Stimulated activated CD8-positive, alpha-beta memory T cell treated with anti-CD3 and anti-CD28 coated beads, Interleukin-15, amount 100 ng/mL, for 1 hour (primary cell): ENCODE results near the gene CTBP2.
"Not testable (repeated sequence)": the region's sequence is repeated elsewhere in the genome, so short reads cannot be mapped to it uniquely, and the experiment has no call there.

Source experiments
- DNase-seq: peaks from one replicate; pipeline ENCODE4 v3.0.0-alpha.2; 2020; ENCODE audit warnings: low read depth

Gene CTBP2

GRCh38 chr10:124997771-124998623, 162.4 kb downstream of the CTBP2 start:
- no peak for DNase-seq

GRCh38 chr10:124997306-124997705, 163.1 kb downstream of the CTBP2 start:
- no peak for DNase-seq

DNA sequence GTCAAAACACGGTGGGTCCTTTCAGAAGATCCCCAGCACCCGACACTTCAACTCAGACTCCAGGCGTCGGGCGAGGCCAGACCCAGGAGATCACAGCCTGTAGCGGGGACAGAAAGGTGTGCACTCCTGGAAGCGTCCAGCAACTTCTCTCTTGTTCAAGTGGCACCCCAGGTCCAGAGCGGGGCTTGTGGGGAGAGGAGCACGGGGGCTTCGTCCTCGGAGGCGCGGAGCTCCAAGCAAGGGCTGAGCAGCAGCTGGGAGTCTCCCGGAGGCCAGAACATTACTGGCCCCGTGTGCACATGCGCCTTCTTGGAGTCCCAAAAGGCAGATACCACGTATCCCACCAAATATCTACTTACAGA, 163.5 kb downstream of the CTBP2 start:
- DNase-seq = no peak

- no peak for DNase-seq
Observed at GRCh38 chr10:124996127-124996853, 164.1 kb downstream of the CTBP2 start.

GRCh38 chr10:124995605-124996004, 164.8 kb downstream of the CTBP2 start:
- DNase-seq = no peak

GRCh38 chr10:124994573-124995473, 165.5 kb downstream of the CTBP2 start:
- no peak for DNase-seq

DNA sequence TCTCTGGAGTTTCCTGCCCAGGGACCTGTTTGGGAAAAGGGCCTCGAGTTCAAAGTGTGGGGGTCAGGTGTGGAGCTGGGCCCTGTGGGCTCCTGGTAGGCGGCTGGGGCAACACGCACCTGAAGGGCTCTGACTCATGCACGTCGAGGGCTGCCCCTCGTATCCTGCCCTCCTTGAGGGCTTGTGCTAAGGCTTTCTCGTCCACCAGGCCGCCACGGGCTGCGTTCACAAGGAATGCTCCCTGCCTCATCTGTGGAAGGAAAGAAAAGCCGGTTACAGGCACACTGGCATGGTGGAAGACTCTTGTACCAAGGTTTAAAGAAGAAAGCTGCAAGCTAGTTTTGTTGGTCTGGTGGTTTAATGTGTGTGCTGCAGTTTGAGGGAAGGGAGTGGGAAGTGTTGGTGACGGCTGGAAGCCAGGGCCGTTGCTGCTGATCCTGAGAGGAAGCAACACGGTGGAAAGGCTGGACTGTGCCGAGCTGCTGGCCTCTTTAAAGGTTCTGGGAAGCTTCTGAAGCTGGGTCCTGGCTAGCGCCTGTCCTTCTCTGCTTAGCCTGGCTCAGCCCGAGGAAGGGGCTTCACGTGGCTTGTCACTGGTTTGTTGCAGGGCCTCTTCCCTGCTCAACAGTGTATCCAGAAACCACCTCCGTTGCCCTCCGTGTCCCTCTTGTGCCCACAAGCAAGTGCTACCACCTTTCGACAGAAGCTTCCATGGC, 166.5 kb downstream of the CTBP2 start:
- no peak for DNase-seq

DNA sequence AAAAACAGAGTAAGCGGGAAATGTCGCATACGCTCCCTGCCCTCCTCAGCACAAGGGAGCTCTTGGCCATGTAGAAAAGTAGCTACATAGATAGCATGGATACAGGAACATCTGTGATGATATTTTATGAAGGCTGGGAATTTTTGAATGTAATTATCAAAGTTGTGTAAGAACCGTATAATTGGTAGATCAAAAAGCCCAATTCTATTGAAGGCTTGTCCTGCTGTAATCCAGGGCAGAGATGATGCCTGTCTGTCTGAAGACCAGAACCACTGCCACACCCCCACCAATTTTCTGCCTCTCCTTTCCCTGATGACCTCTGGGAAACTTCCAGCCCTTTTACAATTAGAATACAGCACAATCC, 167.0 kb downstream of the CTBP2 start:
- DNase-seq = no peak

DNA sequence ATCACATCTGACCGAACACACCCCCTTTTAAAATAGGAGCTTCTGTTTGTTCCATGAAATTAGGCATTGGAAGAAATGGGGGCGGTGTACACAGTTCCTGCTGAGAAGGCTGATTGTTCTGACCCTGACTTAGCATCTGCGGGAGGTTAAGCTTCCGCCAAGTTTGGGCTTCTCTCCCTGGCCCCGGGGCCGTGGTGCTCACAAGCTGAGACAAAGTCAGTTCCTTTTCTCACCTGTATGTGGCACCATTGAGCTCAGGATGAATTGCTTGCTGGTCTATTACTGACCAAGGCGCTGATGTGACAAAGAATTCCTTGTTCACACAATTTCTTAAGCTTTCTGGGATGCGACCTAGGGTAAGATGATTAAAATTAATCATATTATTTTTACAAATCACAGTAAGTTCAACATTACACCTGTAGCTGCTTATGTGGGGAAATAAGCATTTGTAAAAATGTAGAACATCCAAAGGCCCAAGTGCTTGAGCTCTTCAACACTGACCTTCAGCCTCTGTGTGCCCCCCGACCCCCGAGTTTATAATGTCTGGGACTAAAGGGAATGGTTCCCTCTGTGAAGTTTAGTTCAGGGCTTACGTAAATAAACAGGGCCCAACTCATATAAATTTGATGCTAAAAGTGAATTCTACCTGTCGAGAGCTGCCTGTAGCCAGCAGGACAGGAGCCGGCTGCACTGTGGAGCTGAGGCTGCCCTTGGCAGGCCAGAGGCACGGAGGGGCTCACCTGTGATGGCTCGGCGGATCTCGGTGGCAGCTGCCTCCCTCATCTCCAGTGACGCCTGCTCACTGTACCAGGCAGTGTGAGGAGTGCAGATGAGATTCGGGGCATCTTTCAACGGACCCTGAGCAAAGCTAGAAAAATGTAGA, 167.7 kb downstream of the CTBP2 start:
- DNase-seq = no peak

- DNase-seq = no peak
Observed at GRCh38 chr10:124991835-124992234, 168.5 kb downstream of the CTBP2 start.

- DNase-seq = no peak
Observed at GRCh38 chr10:124990671-124991625, 169.4 kb downstream of the CTBP2 start.

GRCh38 chr10:124989526-124989925, 170.8 kb downstream of the CTBP2 start:
- DNase-seq = no peak

- DNase-seq = not testable (repeated sequence)
Observed at GRCh38 chr10:124988753-124989152, 171.6 kb downstream of the CTBP2 start.

- no peak for DNase-seq
Observed at GRCh38 chr10:124987788-124988187, 172.6 kb downstream of the CTBP2 start.

DNA sequence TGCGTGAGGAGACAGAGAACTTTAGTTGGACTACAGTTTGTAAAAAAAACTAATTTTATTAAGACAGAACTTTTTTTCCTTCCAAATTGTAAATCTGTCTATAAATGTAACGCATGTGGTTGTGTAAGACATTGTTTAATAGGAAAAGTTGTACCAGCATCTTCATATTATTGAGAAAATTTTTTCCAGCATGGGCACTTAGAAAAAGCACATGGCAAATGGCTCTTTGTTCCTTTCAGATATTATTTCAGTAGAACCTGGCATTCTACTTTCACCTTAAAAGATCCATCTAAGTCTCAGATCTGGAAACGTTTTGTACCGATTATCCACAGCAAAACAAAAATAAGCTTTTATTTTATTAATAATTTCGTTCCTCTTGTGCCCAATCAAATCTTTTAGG, 175.2 kb downstream of the CTBP2 start:
- DNase-seq = no peak

GRCh38 chr10:124984376-124984775, 176.0 kb downstream of the CTBP2 start:
- no peak for DNase-seq

GRCh38 chr10:124983321-124983720, 177.0 kb downstream of the CTBP2 start:
- DNase-seq = no peak

DNA sequence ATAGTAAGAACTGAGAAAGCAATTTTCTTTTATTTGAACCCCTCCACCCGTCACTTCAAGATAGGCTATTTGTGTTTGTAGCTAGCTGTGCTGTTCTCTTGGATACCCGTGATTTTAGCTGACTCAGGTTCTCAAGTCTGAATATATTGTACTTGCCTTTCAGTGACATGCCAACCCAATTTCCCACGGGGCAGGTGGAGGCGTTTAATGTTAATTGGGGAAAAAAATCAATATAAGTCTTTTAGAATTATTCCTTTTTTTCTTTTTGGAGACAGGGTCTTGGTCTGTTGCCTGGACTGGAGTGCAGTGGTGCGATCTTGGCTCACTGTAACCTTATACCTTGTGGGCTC, 182.0 kb downstream of the CTBP2 start:
- DNase-seq = no peak

- no peak for DNase-seq
Observed at GRCh38 chr10:124977648-124978375, 182.6 kb downstream of the CTBP2 start.
